ENCODE results near the gene COL16A1. TPM values are rescaled to one million over a fixed set of nuclear protein-coding genes. Genes with fewer than 3 reads are reported as not detected.

COL16A1 gene
- total and polyA plus RNA-seq, 2 of the 13 experiments (the other 11 are each of a cell fraction or from before 2014, with no cell fraction given), result 4.3 to 12.2 TPM

- TF ChIP-seq ZBED4 (CRISPR knock-in tag; IDR thresholded peaks at IDR 0.05; ENCODE audit: borderline replicate concordance) (no peak), CHD4 (IDR thresholded peaks at IDR 0.05; ENCODE audit: borderline replicate concordance, low read length) (no peak), ZBTB7A (CRISPR knock-in tag; IDR thresholded peaks at IDR 0.05) (no peak), CC2D1A (CRISPR knock-in tag; IDR thresholded peaks at IDR 0.05) (no peak), ZUFSP (CRISPR knock-in tag; IDR thresholded peaks at IDR 0.05; ENCODE audit: borderline replicate concordance) (no peak), HDAC6 (IDR thresholded peaks at IDR 0.05; ENCODE audit: low read depth, low read length) (no peak), YEATS2 (CRISPR knock-in tag; IDR thresholded peaks at IDR 0.05; ENCODE audit: borderline replicate concordance) (peak; percentile 46; the same call in 1 of the 2 replicates), KDM6A (CRISPR knock-in tag; IDR thresholded peaks at IDR 0.05; ENCODE audit: low read depth) (peak; percentile 82), TARDBP (CRISPR knock-in tag; IDR thresholded peaks at IDR 0.05) (peak; percentile 60), MIER2 (CRISPR knock-in tag; IDR thresholded peaks at IDR 0.05) (peak; percentile 68), SOX5 (CRISPR knock-in tag; IDR thresholded peaks at IDR 0.05; ENCODE audit: borderline replicate concordance) (0 out of 2 replicates have a peak, but pooled peaks have one; percentile 21), POGZ (CRISPR knock-in tag; IDR thresholded peaks at IDR 0.05) (peak; percentile 77), PAWR (CRISPR knock-in tag; IDR thresholded peaks at IDR 0.05; ENCODE audit: borderline replicate concordance) (no peak), SP4 (CRISPR knock-in tag; IDR thresholded peaks at IDR 0.05) (peak; percentile 96), ZNF678 (CRISPR knock-in tag; IDR thresholded peaks at IDR 0.05) (peak; percentile 74; the same call in 1 of the 2 replicates), HBP1 (CRISPR knock-in tag; IDR thresholded peaks at IDR 0.05; ENCODE audit: low read depth) (0 out of 2 replicates have a peak, but pooled peaks have one; percentile 11), GLI4 (CRISPR knock-in tag; IDR thresholded peaks at IDR 0.05; ENCODE audit: borderline replicate concordance) (peak; percentile 95; the same call in 1 of the 2 replicates), CTCF (CRISPR knock-in tag; IDR thresholded peaks at IDR 0.05) (peak; percentile 89), ZNF337 (CRISPR knock-in tag; IDR thresholded peaks at IDR 0.05; ENCODE audit: borderline replicate concordance, low read depth) (no peak), SPEN (CRISPR knock-in tag; IDR thresholded peaks at IDR 0.05; ENCODE audit: low read depth) (peak; percentile 80), FOXA1 (IDR thresholded peaks at IDR 0.05) (no peak), FOXA1 (CRISPR knock-in tag; IDR thresholded peaks at IDR 0.05) (no peak; the same call in 1 of the 2 replicates)
Measured at GRCh38 chr1:31715087-31715872, 11.5 kb upstream of the COL16A1 start (continued).
